K562 (cell line): ENCODE measurements around the gene MAGI2. TPM values are rescaled to one million over a fixed set of nuclear protein-coding genes. Genes with fewer than 3 reads are reported as not detected.

Source experiments
- ATAC-seq: fragments of 200-7000 bp; cut with Tn5 transposase; 3 replicates; pipeline ENCODE4 v1.9.1; 2020; ENCODE audit warnings: moderate library complexity
- BruUV-seq: library from RNA; stranded (reverse); fragments of 400-500 nt; replicated peaks from 2 replicates; lab custom pipeline; 2021; lab: Mats Ljungman, UMichigan
- CTCF ChIA-PET: fragments of 300-600 bp; formaldehyde crosslinking; extraction: SDS; loops from one replicate; lab custom pipeline; 2021; ENCODE audit warnings: low intra/inter-chr PET ratio; lab: Yijun Ruan, JAX
- POLR2A ChIA-PET: fragments of 300-600, 350-650 bp; sonication (Branson Sonifier 250); formaldehyde crosslinking; extraction: SDS; loops from one replicate; lab custom pipeline; 2021; ENCODE audit warnings: antibody characterized with exemption, inconsistent platforms; lab: Yijun Ruan, JAX
- DNase-seq, 4 experiments: peaks; one replicate each; pipeline versions ENCODE4 v3.0.0 to v3.0.0-alpha.2; 2011 to 2018; ENCODE audit warnings: low spot score in 3 of 4, mixed read lengths in 3 of 4; ENCODE audit errors: extremely low read depth in 1 of 4
- FAIRE-seq: peaks from 2 replicates; lab custom pipeline; 2011; peaks lifted over from hg19 to GRCh38; lab: Jason Lieb, UNC
- H2AFZ ChIP-seq: 2 replicates; pipeline ENCODE4 v1.6.0; 2011; ENCODE audit warnings: low read depth, low read length, control low read depth, inconsistent platforms
- H3K27ac ChIP-seq: fragments of 200-600 bp; 3 replicates; pipeline ENCODE4 v1.8.0; 2011; ENCODE audit warnings: low read depth, mild to moderate bottlenecking, control low read depth, inconsistent platforms, low read length, moderate library complexity, mixed read lengths; ENCODE audit errors: extremely low read depth
- H3K27me3 ChIP-seq, 2 experiments: fragments of 300-600 bp in 1 of 2; 2 replicates in 1 of 2; 3 replicates in 1 of 2; pipeline versions ENCODE4 v1.6.0 to v1.8.0; 2011; ENCODE audit warnings: inconsistent platforms in 2 of 2, low read length in 2 of 2, mild to moderate bottlenecking in 1 of 2, mixed read lengths in 1 of 2, moderate library complexity in 1 of 2; ENCODE audit not compliant: control insufficient read depth in 2 of 2, insufficient read depth in 2 of 2
- H3K36me3 ChIP-seq: fragments of 300-600 bp; 3 replicates; pipeline ENCODE4 v1.8.0; 2011; ENCODE audit warnings: mild to moderate bottlenecking, low read length, inconsistent platforms; ENCODE audit not compliant: control insufficient read depth, insufficient read depth
- H3K4me1 ChIP-seq, 2 experiments: fragments of 200-600 bp in 1 of 2; replicated peaks in 1 of 2; 2 replicates in 1 of 2; 3 replicates in 1 of 2; pipeline versions ENCODE4 v1.5.1 to v1.8.0; 2011; ENCODE audit warnings: inconsistent platforms in 2 of 2, low read length in 2 of 2, mild to moderate bottlenecking in 1 of 2, mixed read lengths in 1 of 2, moderate library complexity in 1 of 2; ENCODE audit not compliant: control insufficient read depth in 2 of 2, insufficient read depth in 2 of 2
- H3K4me2 ChIP-seq: 2 replicates; pipeline ENCODE4 v1.6.1; 2011; ENCODE audit warnings: low read length, control low read depth, inconsistent platforms, mixed read lengths; ENCODE audit not compliant: insufficient read depth
- H3K4me3 ChIP-seq: fragments of 200-600 bp; sonication (generic), shearing (Covaris generic); 2 replicates; pipeline ENCODE4 v1.5.1; 2016; ENCODE audit warnings: control low read depth, inconsistent platforms
- H3K79me2 ChIP-seq: fragments of 200-600 bp; 3 replicates; pipeline ENCODE4 v1.8.0; 2011; ENCODE audit warnings: low read length, inconsistent platforms; ENCODE audit not compliant: control insufficient read depth, insufficient read depth
- H3K9ac ChIP-seq, 2 experiments: 2 replicates each; pipeline versions ENCODE4 v1.6.0 to v1.6.1; 2011; ENCODE audit warnings: low read depth in 2 of 2, low read length in 2 of 2, control low read depth in 1 of 2, inconsistent platforms in 1 of 2, mild to moderate bottlenecking in 1 of 2, mixed read lengths in 1 of 2; ENCODE audit not compliant: insufficient read depth in 1 of 2
- H3K9me1 ChIP-seq: one replicate; pipeline ENCODE4 v1.6.0; 2011; ENCODE audit warnings: inconsistent platforms, mild to moderate bottlenecking, low read length, moderate library complexity; ENCODE audit not compliant: control insufficient read depth, insufficient read depth
- H3K9me3 ChIP-seq: replicated peaks from 2 replicates; pipeline ENCODE4 v1.5.1; 2011; ENCODE audit warnings: low read depth, low read length, inconsistent platforms; ENCODE audit not compliant: control insufficient read depth, insufficient read depth
- H4K20me1 ChIP-seq: replicated peaks from 2 replicates; pipeline ENCODE4 v1.6.1; 2011; ENCODE audit warnings: low read length, inconsistent platforms, mixed read lengths; ENCODE audit not compliant: control insufficient read depth, insufficient read depth
- PATZ1 ChIP-seq: fragments of 250-450 bp; sonication (Bioruptor Pico); IDR thresholded peaks from 2 replicates; pipeline ENCODE4 v1.5.0; 2020; ENCODE audit warnings: mild to moderate bottlenecking, borderline replicate concordance
- SP2 ChIP-seq: IDR thresholded peaks from 2 replicates; pipeline ENCODE4 v1.6.1; 2011; ENCODE audit warnings: mild to moderate bottlenecking, low read depth, low read length, moderate library complexity; ENCODE audit not compliant: poor library complexity, severe bottlenecking; ENCODE audit errors: extremely low read depth
- ZFP36 ChIP-seq: fragments of 150-350 bp; IDR thresholded peaks from 2 replicates; pipeline ENCODE4 v1.6.1; 2018; ENCODE audit warnings: low read length, low read depth; ENCODE audit not compliant: partially characterized antibody
- in situ Hi-C: fragments of 300-500 bp; cut with MboI; formaldehyde crosslinking; loops from 4 replicates; pipeline ENCODE4 v1.15.0; 2018; ENCODE audit warnings: inconsistent platforms, mixed read lengths
- intact Hi-C: fragments of 100-400 bp; cut with micrococcal nuclease; formaldehyde crosslinking; loops from 2 replicates; pipeline ENCODE4 v1.14.2; 2022
- polyA plus RNA-seq, 8 experiments: library from polyadenylated mRNA; depleted of rRNA in 4 of 8; stranded (reverse) in 5 of 8; unstranded in 3 of 8; fragments of >200 nt; fragmentation: Nextera tagmentation in 2 of 8; fragmentation: Illumina TruSeq in 1 of 8; extraction: Ambion mirVana in 2 of 8; extraction: Trizol in 1 of 8; gene quantifications; 2 replicates each; pipeline versions ENCODE4 v1.2.1 to v1.2.3, GENCODE V29; 2011 to 2014; ENCODE audit warnings: inconsistent platforms in 1 of 8, missing spikeins in 1 of 8
- total RNA-seq, 7 experiments: library from RNA; depleted of rRNA in 6 of 7; stranded (reverse); fragments of >200 nt in 6 of 7; fragmentation: Illumina TruSeq in 2 of 7; extraction: Trizol in 2 of 7; gene quantifications; 2 replicates each; pipeline versions ENCODE4 v1.2.1 to v1.2.3, GENCODE V29; 2011 to 2021; ENCODE audit warnings: low replicate concordance in 1 of 7
- TF ChIP-seq, protein P1 (sequence below): fragments of 250-450 bp; sonication (Bioruptor Pico); IDR thresholded peaks from 2 replicates; pipeline ENCODE4 v1.5.0; 2021

Gene MAGI2
- total and polyA plus RNA-seq, 9 of the 15 experiments (the other 6 are each of a cell fraction or from before 2014, with no cell fraction given) = 0.27 to 1.4 (median 0.70) TPM

DNA sequence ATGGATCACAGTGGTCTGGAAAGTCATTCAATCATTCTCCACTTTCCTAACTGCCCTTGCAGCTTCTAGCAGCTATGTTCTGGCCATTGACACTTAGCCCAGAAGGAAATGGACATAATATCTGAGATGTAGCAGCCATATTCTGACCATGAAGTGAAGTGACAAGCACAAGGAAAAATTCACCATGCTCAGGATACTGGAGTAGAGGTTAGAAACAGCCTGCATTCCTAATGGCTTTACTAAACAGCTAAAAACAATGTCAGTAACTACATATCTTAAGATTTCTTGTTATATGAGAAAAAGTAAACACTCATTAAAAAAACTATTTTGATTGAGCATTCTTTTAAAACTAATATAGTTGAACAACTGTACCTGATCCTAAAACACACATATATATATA is 443.8 kb downstream of the MAGI2 start:
- no peak for ATAC-seq

More for the DNA sequence above, 443.8 kb downstream of the MAGI2 start:
- Histone ChIP-seq H3K4me3 (no peak overlapping the region), H3K9me3 (peaks cover 4% of the 10 kb centered on the region; the same call in 1 of the 2 replicates), H3K36me3 (no peaks in the 10 kb centered on the region), H2AFZ (no peak overlapping the region), H3K27me3 (no peaks in the 10 kb centered on the region), H4K20me1 (no peaks in the 10 kb centered on the region), H3K79me2 (no peaks in the 10 kb centered on the region), H3K4me2 (no peak overlapping the region), H3K4me1 (no peaks in the 10 kb centered on the region), H3K27ac (no peak overlapping the region), H3K9ac (no peak overlapping the region), H3K9me1 (no peaks in the 10 kb centered on the region)
- no peak for DNase-seq
- no peak for FAIRE-seq
- in situ Hi-C loops (no loop called here), intact Hi-C loops (no loop called here)
- ChIA-PET POLR2A (no interaction called here), CTCF (no interaction called here)
- no TSS peak for BruUV-seq
- TF ChIP-seq PATZ1 (CRISPR knock-in tag) = no peak
- TF ChIP-seq, protein P1, sequence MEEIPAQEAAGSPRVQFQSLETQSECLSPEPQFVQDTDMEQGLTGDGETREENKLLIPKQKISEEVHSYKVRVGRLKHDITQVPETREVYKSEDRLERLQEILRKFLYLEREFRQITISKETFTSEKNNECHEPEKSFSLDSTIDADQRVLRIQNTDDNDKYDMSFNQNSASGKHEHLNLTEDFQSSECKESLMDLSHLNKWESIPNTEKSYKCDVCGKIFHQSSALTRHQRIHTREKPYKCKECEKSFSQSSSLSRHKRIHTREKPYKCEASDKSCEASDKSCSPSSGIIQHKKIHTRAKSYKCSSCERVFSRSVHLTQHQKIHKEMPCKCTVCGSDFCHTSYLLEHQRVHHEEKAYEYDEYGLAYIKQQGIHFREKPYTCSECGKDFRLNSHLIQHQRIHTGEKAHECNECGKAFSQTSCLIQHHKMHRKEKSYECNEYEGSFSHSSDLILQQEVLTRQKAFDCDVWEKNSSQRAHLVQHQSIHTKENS (CRISPR knock-in tag) = no peak
- TF ChIP-seq SP2 = no peak
- no peak for TF ChIP-seq ZFP36
